GM21528 (cell line): ENCODE data around the gene G6PD.

Source experiments
- ATAC-seq: cut with Tn5 transposase; IDR thresholded peaks from one replicate; pipeline ENCODE4 v1.9.1; 2021; ENCODE audit warnings: mild to moderate bottlenecking, moderate library complexity; ENCODE audit not compliant: unreplicated experiment, low FRiP score

G6PD gene

DNA sequence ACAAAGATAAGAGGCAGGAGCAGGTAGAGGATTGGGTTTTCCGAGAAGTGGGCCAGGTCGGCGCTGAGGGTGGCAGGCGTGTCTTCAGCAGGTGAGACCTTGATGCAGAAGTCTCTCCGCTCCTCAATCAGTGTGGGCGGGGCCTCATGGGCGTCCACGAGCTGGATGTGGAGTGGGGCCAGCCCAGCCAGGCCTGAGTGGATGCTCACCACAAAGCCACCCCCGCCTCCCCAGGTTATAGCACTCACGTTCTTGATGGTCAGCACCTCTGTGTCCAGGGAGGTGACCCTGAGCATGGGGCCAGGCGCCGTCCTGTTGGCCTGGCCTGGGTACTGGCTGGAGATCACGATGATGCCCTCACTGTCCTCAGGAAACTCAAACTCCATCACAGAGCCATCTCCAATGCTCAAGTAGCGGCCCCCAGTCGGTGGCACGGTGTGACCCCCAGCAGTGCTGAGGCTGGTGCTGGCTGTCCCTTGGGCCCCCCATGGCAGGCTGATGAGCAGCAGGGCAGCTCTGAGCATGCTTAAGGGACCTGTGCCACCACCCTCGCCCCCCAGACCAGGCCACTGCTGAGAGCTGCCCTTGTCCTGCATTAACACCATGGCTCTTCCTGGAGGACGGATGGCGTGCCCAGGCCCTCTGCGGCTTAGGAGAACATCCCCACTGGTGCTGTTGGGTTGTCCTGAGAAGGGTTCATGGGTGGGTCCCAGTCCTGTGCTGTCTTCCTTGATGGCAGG, 58.1 kb downstream of the G6PD start:
- no peak for ATAC-seq

DNA sequence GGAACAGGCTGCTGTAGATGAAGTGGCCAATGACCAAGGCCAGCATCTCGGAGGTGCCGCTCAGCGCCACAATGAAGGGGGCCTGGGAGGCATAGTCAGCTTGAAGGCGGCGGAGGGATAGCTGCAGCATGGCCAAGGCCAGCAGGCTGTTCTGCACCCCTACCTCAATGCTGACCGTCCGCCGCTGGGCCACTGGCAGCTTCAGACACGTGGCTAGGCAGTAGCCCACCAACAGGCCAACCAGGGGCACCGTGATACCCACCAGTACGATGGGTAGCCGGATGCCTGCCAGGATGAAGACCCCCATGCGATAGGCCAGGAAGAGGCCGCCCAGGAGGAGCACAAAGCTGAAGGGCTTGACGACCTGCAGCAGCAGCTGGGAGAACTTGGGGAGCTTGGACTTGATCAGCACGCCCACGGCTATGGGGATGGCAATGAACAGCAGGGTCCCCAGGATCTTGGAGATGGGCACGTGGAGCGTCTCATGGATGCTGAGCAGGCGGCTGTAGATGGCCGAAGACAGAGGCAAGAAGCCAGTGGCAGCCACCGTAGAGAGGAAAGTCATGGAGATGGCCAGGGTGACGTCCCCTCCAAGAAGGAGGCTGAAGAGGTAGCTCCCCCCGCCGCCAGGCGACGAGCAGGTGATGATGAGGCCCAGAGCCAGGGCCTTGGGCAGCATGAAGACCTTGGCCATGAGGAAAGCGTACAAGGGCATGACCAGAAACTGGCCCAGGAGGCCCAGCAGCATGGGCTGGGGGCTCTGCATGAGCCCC, 58.9 kb downstream of the G6PD start:
- no peak for ATAC-seq

DNA sequence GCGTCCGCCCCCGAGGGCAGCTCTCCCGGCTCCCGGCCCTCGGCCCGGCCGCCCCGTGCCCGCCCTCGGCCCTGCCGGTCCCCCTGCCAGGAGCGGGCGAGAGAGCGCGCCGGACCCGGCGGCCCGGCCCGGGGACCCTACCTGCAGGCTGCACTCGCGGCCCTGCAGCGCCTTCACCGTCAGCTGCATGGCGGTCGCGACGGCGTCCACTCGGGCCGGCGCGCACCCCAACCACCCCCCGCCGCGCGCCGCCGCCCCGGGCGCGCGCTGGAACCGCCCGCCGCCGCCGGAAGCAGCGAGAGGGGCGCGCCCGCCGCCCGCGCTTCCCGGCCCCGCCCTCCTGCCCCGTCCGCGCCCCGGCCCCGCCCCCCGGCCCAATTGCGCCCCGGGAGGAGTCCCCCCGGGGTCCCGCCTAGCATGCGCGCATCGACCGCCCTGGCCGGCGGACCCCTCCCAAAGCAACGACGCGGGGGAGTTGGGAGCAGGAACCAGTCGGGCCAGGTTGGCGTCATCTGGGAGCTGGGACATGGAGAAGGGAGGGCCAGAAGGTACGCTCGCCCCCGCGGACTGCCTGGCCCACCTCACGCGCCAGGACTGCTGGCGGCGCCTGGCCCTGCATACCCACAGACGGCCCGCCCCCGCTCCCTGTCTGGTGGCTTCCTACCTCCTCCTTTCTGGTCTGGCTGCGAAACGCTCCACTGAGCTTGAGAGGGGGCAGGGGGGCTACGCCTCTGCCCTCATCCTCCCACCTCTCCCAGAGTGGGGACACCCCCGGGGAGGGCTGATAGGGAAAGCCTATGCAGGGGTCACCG, 60.0 kb downstream of the G6PD start, which contains the start of gene UBL4A:
UBL4A (minus strand) TSS at position 220 of the 812 bp plus-strand sequence; CDS start at position 189, 31 bp downstream.
- ATAC-seq, result no peak

DNA sequence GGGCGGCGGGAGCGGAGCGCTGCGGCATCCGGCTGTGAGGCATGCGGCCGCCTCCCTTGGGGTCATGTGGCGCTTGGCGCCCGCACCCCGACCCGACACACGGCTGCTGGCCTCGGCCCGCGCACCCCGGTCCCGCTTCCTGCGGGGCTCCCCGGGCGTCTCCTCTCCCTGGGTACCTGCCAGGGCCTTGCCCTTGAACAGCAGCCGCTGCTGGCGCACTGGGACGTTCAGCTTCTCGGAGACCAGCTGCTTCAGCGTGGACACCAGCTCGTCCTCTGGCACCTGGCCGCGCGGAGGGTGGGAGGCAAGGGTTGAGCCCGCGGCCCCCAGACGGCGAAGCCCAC, 60.6 kb downstream of the G6PD start:
- no peak for ATAC-seq

DNA sequence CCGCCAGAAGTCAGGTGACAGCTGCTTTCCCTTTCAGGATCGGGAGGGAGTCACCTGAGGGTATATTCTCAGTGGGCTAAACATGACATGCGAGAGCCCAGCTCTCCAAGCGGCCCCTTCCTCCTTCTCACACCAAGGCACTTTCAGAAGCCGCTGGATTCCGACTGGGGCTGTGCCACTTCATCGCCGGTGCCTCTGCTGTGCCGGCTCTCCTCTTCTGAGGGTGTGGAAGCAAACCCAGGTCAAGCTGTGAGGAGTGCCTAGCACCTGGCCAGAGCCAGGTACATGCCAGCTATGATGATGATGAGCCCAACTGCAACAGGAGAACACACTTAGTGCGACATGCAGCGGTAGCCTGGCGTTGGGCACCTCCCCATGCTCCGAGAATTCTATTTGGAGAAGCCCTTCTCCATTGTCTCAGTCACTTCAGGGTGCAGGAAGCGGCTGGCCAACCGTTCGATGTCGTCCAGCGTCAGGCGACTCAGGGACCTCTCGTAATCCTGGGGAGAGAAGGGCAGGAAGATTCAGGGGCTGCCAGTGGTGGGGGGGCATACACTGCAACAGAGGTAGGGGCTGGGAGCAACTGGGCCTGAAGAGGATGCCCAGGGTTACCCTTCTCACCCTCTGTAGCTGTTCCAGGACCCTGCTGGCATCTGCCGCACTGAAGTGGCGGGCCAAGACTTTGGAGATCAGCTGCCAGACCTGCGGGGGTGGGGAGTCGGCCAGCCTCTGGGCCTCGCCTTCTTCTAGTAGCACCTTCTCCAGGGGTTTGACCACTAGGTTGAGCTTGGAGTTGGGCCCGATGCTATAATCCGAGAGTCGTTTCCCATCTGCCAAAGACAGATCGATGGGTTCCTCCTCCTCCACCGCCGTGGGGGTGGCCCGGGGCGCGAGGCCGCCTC, 61.2 kb downstream of the G6PD start:
- ATAC-seq, result no peak

DNA sequence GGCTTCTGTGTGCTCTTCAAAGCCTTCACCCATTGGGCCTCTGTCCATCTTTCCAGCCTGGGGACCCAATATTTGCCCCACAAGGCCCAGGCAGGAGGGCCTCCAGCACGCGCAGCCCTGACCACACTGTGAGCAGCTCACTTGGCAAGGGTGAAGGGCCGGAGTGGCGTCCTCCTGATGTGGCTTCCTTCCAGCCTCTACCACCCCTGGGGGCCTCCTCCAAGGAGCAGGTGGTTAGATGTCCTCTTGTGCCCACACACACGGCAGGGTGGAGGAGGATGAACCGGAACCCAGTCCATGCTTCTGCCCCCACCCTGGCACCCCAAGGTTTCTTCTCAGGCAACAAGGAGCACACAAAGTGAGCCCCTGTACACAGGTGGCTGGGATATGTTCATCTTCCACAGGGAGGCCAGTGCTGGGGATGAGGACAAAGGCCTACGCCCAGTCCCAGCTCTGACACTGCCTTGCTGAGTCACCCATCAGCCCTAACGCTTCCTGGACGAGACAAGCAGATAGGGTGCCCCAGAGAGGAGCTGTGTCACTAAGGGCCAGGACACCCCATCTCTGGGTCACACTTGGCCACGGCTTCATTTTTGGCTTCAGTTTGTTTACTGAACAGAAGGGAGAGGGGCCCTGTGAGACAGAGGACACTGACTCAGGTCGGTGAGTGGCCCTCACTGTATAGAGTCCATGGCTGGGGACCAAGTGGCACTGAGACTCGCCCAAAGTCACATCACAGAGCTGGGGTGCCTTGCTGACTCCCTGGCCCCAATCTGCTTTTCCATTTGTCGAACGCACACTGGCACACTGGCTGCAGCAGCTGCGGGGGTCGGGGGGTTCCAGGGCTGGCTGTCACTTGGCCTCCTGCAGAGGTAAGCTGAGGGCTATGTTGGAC, 62.1 kb downstream of the G6PD start:
- ATAC-seq, result no peak

DNA sequence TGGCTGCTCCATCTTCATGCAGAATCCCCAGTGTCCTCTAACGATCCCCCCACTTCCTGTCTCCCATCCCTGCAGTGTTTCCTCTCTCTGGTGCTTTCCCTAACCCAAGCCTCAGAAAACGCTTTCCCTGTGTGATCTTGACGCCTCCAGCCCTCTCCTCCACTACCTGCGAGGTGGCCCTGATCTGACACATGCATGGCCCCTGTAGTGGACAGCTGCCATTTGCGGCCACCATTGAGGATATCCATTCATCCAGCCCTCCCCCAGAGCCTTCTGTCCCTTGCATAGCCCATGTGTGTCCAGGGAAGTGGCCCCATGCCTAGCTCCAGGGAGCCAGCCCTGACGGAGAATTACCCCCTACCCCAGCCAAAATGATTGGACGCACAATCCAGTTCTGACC, 63.3 kb downstream of the G6PD start:
- ATAC-seq, result no peak

DNA sequence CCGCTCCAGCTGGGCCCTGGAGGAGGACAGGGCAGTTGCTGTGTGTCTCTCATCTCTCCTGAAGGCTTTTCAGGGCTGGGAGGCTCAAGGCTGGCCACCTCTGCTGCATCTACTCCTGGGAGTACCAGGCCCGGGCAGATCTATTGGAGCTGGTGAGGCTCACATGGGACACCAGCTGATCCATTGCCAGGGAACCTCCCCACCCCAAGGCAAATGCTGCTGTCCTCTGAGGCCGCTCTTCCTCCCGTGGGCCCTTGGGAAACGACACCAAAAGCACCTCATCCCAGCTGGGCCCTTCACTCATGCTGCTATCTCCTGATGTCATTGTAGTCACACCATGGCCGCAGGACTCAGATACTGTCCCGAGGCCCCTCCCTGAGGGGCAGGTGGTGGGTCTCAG, 63.9 kb downstream of the G6PD start:
- ATAC-seq, result no peak

DNA sequence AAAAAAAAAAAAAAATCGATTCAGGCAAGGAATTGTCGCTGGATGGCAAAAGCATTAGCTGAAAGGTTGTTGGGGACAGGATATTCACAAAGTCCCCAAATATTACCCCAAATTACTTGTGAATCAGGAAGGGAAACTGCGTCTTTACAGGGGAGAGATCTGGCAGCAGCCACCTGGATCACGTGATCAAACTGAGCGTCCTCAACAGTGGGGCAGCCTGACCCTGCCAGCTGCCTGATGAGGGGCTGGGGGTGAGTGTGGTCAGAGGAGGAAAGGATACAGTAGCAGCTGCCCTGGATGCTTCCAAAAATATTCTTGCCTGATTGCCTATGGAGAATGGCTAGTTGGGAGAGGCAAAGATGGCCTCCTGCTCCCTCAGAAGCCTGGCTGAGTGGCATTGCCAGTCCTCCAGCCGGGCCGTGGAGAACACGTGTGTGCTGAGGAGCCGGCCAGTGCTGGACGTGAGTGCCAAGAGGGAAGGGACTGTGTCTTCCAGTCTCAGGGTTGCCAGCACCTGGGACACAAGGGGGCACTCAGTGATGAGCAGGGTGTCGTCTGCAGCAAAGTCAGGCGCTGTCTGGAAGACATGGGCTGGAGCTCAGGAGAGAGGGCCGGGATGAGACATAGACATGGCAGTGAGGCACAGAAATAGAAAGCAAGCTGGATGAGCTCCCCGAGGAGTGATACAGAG, 64.6 kb downstream of the G6PD start:
- ATAC-seq, result no peak
